ENCODE data around the gene PRSS3.
A peak's percentile ranks its signal among the peaks of the same experiment; 100 is the strongest.
"Not testable (repeated sequence)": the region's sequence is repeated elsewhere in the genome, so short reads cannot be mapped to it uniquely, and the experiment has no call there.

The PRSS3 gene

DNA sequence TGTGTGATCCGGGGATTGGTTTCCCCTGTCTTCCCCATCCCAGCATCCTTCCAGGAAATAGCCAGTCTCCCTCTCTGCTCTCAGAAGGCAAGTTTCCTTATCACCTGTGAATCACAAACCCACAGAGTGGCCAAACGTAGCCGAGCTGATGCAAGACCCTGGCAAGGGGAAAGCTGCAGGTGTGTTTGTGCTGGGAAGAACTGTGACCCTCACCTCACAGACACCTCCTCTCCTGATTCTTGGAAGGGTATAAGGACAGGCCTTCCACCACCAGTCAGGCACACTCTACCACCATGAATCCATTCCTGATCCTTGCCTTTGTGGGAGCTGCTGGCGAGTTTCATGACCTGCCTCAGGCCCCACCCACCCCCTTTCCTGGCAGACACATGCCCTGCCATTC is at the start of gene PRSS3:
Gene PRSS3, plus strand, starts transcription at position 281 of the 400 bp plus-strand sequence. Its CDS starts 13 bp downstream, at position 294.
- no peak for DNase-seq

DNA sequence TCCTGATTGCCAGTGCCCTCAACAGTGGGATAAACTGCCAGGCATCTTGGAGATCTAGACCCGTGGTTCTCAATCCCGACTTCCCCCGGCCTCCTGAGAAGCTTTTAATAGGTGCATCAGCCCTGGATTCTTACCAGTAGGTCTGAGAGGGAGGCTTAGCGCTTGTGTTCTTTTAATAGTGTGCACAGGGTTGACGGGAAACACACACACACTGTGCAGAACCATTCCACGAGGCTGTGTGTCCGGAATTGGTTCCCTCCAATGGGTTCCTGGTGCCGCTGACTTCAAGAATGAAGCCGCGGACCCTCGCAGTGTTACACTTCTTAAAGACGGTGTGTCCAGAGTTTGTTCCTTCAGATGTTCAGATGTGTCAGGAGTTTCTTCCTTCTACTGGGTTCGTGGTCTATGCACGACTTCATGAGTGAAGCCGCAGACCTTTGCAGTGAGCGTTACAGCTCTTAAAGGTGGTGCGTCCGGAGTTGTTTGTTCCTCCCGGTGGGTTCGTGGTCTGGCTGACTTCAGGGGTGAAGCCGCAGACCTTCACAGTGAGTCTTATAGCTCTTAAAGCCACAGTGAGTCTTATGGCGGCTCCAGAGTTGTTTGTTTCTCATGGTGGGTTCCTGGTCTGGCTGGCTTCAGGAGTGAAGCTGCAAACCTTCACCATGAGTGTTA is 46.6 kb upstream of the PRSS3 start:
- no peak for DNase-seq

DNA sequence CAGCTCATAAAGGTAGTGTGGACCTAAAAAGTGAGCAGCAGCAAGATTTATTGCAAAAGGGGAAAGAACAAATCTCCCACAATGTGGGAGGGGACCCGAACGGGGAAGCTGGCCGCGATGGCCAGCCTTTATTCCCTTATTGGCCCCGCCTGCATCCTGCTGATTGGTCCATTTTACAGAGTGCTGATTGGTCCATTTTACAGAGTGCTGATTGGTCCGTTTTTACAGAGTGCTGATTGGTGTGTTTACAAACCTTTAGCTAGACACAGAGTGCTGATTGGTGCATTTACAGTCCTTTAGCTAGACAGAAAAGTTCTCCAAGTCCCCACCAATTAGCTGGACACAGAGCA is 46.1 kb upstream of the PRSS3 start:
- not testable (repeated sequence) for DNase-seq

DNA sequence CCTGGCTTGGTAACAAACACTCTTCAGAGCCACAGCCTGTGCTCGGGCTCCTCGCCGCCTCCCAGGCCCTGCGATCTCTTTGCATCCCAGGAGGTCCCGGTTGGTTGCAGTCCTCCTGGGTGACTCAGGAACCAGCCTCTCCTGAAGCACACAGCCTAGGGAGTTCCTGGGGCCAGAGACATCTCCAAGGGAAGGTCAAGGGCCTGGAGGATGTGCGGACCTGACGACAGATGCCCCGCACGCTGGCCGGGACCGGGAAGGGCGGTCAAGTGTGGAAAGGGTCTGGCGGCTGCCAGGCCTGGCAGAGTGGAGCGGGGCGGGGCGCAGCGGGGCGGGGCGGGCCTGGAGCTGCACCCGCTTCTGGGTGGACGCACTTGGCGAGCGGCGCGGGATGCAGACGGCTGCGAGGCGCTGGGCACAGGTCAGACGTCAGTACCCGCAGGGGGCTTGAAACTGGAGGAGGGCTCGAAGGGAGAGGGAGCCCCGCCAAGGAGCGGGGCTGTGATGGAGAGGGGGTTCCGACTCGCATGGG is 45.0 kb upstream of the PRSS3 start:
- no peak for DNase-seq

GRCh38 chr9:33750839-33751339 is 44.5 kb upstream of the PRSS3 start:
- no peak for DNase-seq

GRCh38 chr9:33751536-33752129 is 43.7 kb upstream of the PRSS3 start:
- no peak for DNase-seq

DNA sequence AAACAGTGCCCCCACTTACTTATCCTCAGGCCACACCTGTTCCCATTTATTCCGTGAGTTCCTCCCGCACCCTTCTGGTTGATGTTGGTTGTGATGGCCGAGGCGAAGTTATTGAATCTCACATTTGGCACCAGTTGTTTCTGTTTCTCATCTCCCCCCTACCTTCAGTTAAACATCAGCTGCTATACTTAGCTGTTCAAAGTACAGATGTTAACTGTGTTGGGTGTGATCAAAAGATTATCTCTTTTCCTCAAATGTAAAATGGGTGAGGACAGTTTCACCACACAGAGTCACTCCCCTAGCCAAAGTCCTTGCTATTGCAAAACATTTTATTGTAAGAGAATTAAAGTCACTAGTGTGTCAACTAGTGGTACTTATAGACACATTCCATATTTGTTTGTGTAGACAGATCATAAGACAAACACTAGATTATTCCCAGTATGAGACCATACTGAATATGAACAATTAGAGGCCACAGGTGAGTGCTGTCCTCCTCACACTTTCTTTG is 43.2 kb upstream of the PRSS3 start:
- DNase-seq: no peak

DNA sequence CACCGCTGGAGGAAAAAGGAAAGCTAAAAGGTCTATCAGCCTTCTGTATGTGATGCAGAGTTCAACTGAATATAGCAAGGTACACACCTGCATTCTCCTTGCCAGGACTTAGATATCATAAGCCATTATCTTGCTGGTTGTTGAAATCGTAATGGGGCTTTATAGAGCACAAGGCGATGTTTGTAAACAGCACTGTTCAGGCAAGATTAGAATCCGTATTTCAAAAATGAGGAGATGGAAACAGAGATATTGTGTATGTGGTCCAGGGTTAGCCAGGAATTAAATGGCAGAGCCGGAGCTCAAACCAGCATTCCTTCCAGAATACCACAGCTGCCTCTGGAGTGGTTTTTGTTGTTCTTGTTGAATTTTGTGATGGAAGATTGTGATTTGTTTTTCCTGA is 42.6 kb upstream of the PRSS3 start:
- DNase-seq: not testable (repeated sequence)

DNA sequence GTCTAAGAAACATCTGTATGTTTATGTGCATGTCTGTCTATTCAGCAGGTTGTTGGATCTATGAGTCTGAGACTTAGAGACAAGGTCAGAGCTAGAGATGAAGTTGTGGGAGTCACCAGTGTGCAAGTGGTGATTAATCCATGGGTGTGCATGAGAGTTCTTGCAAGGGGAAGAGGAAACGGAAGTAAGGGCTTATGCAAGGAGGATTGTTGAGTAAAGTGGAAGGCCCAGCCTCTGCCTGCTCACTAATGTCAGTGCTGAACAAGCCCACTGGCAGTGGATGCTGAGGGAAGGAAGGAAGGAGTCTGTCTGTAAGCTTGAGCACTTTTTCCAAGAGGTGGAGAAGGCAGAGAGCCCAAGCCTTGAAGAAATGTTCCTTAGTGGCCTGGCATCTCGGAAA is 35.7 kb upstream of the PRSS3 start:
- peak; percentile 91 for DNase-seq

DNA sequence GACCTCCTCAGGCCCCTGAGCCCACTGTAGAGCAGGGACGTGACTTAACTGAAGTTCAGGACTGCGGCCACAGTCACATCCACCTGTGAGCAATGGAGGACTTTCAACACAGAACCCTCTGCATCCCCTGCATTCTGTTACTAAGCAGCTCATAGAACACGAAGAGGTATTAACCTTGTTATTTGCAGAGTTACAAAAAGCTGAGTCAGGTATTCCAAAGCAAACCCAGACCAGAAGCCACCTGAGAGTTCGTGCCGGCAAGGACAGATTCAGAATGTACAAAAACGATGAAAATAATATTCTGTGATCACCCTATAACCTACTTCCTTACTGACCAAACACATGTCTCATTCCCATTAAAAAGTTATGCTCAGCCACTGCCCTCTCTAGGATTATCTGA is 33.0 kb upstream of the PRSS3 start:
- no peak for DNase-seq

DNA sequence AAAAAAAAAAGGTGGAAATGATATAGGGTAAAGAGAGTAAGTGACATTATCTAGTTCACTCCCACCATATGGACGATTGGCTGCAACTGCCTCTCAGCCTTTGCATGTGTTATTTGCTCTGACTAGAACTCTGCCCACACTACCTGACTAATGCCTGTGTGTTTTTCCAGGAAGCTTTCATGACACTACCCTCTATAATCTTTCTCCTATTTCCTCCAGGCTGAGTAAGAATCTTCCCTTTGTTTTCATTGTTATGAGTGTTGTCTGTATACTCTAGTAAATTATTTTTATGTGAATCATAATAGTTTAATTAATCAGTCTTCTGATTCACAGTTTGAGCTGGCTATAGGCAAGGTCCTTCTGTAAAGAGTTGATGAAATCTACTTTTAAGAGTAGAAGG is 31.7 kb upstream of the PRSS3 start:
- DNase-seq: not testable (repeated sequence)

DNA sequence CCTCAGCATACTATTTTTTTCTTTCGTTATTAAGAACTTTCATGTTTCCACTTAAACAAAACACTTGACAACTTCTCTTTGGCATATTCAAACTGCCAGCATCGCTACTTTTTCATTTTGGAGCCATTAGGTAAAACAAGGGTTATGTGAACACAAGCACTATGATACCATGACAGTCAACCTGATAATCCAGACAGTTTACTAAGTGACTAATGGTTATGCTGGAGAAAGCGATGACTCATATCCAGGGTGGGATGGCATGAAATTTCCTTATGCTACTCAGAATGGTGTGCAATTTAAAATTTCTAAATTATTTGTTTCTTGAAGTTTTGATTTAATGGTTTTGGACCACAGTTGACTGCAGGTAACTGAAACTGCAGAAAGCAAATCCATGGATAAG is 29.9 kb upstream of the PRSS3 start:
- no peak for DNase-seq

DNA sequence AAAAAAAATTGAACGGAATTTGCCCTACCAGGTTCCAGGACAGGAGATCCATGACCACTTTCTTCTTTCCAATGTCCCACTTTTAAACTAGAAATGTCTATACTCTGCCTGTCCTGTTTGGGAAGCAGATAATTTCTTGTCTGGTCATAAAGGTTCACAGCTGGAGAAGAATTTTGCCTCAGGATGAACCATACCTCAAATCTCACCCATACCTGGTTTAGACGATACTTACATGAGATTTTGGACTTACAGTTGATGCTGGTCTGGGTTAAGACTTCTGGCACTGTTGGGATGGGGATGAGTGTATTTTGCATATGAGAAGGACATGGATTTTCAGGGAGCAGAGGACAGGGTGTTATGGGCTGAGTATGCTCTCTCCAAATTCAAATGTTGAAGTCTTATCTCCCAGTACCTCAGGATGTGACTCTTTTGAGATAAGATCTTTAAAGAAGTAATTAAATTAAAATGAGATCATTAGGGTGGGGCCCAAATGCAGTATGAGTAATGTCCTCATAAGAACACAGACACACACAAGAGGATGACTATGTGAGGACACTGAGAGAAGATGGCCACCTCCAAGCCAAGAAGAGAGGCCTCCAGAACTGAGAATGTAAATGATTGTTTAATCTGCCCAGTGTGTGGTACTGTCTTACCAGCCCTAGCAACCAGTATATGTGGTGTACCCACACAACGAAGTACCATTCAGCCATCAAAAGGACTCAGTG is 25.0 kb upstream of the PRSS3 start:
- not testable (repeated sequence) for DNase-seq

DNA sequence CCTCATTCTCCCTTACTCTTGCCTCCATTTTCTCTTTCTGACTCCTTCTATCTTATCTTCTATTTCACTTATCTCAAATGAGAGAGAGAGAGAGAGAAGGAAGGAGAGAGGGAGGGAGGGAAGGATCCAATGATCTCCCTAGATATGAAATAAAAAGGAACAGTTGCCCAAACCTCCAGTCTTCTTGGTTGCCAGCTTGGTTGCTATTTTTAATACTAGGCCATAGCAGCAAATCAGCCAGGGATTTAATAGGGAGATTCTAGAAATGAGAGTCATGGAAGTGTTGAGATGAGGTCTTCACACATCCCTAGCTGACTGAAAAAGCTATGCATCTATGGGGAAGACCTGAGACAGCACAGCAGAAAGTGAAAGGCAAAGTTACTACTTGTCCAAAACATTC is 22.2 kb upstream of the PRSS3 start:
- not testable (repeated sequence) for DNase-seq

- DNase-seq: not testable (repeated sequence)
Observed at GRCh38 chr9:33774074-33774659, 21.2 kb upstream of the PRSS3 start.

DNA sequence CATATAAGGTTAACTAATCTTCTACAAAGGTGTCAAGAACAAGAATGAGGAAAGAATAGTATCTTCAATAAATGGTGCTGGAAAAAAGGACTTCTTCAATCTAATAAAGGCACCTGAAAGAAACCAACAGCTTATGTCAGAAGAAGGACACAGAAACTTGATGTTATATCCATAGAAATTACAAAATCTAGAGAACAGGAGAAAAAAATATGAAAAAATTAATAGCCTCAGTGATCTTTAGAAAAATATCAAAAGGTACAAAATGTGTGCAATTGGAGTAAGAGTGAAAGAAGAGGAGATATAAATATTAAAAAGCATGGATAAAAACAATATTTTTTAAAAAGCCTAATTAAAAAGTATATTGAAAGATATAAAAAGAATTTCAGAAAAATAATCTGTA is 18.8 kb upstream of the PRSS3 start:
- no peak for DNase-seq

- no peak for DNase-seq
Observed at GRCh38 chr9:33778700-33779351, 16.5 kb upstream of the PRSS3 start.

- DNase-seq: no peak
Observed at GRCh38 chr9:33780276-33780675, 15.1 kb upstream of the PRSS3 start.

GRCh38 chr9:33781736-33782135 is 13.6 kb upstream of the PRSS3 start:
- DNase-seq: no peak

DNA sequence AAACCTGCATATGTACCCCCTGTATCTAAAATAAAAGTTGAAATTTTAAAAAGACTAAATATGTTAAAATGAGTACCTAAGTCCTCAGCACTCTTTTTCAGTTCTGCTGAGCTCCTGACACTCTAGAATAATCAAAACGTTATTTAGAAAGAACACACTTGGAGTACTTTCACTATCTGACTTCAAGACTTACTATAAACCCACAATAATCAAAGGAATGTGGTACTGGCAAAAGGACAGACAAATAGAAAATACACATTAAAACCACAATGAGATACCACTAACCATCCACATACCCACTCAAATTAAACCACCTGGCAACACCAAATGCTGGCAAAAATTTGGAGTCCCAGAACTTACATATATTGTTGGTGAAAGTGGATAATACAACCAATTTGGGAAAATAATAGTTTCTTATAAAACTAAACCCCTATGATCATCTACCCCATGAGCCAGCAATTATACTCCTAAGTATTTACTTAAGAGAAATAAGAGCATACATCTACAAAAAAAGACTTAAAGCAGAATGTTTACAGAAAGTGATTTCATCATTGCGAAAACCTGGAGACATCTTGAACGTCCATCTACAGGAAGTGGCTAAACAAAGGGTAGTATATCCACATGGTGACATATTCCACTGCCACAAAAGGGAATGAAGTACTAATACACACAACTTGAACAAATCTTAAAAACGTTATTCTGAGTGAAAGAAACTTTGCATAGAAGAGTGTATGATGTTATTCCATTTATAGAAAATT is 12.8 kb upstream of the PRSS3 start:
- no peak for DNase-seq

GRCh38 chr9:33785914-33786313 is 9.4 kb upstream of the PRSS3 start:
- DNase-seq: no peak

- DNase-seq: no peak
Observed at GRCh38 chr9:33786681-33787080, 8.7 kb upstream of the PRSS3 start.

Measured in GF-D8 (cell line).